GM19467 (cell line): Measurements from ENCODE around the gene CUX1.
"Not testable (repeated sequence)": the region's sequence is repeated elsewhere in the genome, so short reads cannot be mapped to it uniquely, and the experiment has no call there.

Experiments
- ATAC-seq: cut with Tn5 transposase; IDR thresholded peaks from one replicate; pipeline ENCODE4 v1.9.1; 2021; ENCODE audit warnings: mild to moderate bottlenecking, moderate library complexity; ENCODE audit not compliant: unreplicated experiment

CUX1 gene

DNA sequence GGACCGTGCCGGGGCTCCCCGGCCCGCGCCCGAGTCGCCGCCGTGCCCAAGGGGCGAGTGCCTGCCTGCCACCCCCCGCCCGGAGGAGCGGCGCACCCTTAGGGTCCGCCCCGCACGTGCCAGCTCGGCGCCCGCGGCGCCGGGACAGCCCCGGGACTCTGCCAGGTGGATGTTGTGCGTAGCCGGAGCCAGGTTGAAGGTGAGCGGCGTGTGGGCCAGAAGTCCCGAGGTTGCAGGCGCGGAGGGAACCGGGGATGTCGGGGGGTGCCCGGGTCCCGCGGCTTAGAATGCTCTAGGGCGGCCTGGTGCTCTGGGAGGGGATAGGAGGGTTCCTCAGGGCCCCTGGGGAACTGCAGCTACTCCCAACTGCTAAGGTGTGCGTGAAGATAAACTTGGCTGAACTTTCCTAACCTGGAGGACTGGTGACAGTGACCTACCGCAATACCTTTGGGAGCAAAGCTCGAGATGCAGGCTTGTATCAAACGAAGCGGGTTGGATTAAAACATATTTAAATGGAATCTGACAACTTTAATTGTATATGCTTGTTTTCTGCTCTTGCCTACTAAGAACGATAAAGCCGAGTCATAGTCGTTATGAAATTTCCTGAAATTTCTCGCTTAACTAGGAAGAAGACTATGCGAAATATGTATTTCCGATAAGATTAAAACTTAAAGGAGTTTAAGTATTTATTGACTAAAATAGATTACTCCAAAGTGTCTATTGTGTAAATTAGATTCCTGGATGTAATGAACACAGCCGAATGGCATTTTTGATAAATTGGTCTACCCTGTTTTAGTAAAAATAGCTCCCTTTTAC lies at the start of gene CUX1:
Gene CUX1 (plus strand): TSS at position 156 of the 816 bp plus-strand sequence. CDS start 14 bp downstream, at position 170.
- ATAC-seq = no peak

DNA sequence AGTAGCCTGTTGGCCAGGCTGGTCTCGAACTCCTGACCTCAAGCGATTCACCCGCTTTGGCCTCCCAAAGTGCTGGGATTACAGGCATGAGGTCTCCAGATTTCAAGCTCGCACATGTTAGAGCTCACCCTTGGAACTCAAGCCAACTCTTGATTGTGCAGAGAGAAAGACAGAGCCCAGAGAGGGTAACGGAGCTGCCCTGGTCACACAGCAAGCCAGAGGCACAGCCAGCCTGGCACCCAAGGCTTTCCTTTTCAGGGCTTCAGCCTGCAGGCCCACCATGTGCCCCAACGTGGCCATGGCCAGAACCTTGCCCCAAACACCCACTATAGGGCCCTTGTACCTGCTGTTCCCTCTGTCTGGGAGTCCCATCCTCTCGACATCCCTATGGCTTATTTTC lies 49.1 kb upstream of the CUX1 start:
- no peak for ATAC-seq

DNA sequence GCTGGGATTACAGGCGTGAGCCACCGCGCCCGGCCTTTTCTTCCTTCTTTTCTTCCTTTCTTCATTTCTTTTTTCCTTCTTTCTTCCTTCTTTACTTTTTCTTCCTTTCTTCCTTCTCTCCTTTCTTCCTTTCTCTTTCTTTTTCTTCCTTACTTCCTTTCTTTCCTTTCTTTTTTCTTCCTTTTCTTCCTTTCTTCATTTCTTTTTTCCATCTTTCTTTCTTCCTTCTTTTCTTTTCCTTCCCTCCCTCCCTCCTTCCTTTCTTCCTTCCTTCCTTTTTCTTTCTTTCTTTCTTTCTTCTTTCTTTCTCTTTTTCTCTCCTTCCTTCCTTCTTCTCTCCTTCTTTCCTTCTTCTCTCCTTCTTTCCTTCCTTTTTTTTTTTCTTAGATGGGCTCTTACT lies 47.0 kb upstream of the CUX1 start:
- ATAC-seq = no peak

DNA sequence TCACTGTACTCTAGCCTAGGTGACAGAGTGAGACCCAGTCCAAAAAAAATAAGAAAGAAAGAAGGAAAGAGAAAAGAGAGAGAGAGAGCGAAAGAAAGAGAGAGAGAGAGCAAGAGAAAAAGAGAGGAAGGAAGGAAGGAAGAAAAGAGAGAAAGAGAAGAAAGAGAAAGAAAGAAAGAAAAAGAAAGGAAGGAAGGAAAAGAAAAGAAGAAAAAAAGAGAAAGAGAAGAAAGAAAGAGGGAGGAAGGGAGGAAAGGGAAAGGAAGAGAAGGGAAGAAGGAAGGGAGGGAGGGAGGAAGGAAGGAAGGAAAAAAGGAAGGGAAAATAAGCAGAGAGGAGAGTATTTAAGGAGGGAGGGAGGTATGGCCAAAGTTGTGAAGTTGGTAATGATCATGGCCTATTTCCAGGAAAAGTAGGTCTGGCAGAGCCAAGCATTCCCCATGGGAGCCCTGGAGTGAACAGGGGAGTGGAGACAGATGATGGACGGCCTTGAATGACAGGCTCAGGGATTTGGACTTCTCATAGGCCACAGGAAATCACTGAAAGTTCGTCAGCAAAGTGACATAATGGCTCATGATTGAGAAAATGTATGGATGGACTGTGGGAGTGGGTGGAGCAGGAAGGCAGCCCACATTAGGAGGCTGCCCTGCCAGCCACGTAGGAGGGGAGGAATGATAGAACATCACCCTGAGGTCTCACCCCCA lies 44.8 kb upstream of the CUX1 start:
- ATAC-seq = no peak

DNA sequence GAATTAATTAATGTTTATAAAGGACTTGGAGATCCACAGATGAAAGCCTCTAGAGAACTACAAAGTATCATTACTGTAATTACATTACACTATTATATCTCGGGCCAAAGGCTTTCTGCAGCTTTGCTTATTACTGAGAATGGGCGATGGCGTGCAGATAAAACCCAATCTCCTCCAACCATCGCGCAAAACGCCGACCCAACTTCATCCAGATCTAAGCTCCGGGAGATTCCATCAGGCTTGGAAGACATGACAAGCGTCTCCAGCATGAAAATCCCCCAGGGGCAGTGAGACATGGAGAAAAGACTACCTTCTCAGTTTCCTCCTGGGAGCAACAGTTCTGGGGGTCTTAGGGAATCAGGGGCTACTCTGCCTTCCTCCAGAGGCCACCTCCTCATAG lies 42.2 kb upstream of the CUX1 start:
- ATAC-seq = no peak

DNA sequence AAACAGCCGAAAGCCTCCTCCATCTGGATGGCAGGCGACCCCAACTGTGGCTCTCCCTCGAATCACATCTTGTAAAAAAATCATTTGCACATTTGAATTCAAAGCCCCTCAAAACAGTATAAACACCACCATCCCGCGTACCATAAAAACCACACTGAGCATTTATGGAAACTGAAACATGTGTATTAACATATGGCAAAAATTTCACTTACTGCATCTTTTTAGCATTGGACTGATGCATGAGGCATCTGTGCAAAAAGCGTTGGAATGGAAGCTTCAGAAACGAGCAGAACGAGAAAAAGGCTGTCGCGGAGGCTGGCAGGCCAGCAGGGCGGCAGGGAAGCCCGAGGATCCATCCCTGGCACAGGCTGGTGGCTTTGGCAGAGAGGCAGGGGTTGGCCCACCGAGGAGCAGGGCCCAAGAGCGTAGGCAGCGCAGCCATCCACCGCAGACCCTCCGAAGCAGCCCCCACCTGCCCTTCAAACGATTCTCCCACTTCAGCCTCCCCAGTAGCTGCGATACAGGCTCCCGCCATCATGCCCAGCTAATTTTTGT lies 39.3 kb upstream of the CUX1 start:
- ATAC-seq = no peak

DNA sequence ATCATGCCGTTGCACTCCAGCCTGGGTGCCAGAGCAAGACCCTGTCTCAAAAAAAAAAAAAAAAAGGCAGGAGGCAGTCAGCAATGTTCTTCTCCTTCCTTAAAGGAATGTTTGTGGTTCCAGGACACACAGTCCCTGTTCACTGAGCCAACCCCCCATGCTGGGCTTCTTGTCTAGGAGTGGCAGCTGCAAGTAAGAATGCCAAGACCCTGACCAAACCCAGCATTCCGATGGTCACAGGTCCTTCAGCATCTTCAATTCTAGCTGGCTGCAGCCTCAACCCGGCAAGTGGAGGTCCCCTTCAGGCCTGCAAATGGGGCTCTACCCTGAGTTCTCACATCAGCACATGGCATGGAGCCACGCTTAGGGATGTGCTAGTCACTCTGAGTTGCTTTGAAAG lies 38.2 kb upstream of the CUX1 start:
- ATAC-seq = no peak

DNA sequence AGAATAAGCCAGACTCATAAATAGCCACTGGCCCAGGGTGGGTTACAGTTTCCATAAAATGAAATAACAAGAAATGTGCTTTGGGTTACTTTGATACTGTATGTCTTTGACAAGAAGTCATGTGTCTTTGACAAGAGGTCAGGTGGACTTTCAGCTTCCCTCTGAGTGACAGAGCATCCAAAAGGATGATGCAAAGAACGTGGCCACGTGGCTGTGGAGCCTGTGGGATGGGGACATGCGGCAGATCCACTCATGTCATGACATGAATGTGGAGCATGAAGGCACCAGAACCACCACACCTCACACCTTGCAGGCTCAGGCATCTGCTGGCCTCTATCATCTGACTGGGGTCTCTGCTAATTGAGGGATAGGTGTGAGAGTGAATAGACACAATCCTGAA lies 37.1 kb upstream of the CUX1 start:
- ATAC-seq = no peak

DNA sequence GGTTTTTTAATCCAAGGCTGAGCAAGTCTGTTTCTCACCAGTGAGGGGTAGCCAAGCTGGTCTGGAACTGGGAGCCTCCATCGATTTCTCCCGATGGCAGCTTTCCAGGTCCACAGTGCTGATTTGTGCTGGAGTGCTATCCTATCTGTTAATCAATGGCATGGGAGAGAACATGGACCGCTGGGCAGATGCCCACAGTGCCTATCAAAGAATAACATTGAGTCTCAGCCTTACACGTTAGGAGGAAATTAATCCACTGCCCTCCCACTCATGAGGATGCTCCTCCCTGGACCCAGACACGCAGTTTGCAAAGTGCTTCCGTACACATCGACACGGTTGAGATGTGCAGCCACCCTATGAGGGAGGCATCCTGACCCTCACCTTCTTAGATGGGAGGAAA lies 36.0 kb upstream of the CUX1 start:
- no peak for ATAC-seq

- ATAC-seq = no peak
These were observed 35.0 kb upstream of the CUX1 start for GRCh38 chr7:101782476-101782875.

GRCh38 chr7:101782896-101783295 lies 34.5 kb upstream of the CUX1 start:
- no peak for ATAC-seq

DNA sequence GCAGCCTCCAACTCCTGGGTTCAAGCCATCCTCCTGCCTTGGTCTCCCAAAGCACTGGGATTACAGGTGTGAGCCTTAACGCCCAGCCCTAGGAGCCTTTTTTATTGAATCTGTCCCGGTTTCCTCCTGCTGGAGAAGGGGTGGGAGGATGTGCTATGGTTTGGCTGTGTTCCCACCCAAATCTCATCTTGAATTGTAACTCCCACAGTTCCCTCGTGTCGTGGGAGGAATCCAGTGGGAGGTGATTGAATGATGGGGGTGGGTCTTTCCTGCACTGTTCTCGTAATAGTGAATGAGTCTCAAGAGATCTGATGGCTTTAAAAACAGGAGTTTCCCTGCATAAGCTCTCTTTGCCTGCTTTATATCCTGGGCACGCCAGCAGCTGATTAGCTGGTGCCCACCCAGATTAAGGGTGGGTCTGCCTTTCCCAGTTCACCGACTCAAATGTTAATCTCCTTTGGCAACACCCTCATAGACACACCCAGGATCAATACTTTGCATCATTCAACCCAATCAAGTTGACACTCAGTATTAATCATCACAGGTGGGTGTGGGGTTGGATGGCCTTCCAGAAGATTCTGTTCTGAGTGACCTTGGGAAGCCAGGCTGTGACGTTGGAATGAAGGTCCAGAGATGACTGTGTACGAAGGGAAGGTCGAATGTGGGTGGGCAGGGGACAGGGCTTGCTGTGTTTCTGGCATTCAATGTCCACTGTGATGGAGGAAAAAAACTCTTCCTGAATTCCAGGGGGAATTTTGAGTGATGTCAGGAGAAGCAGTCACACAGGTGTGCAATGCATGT lies 33.8 kb upstream of the CUX1 start:
- no peak for ATAC-seq

DNA sequence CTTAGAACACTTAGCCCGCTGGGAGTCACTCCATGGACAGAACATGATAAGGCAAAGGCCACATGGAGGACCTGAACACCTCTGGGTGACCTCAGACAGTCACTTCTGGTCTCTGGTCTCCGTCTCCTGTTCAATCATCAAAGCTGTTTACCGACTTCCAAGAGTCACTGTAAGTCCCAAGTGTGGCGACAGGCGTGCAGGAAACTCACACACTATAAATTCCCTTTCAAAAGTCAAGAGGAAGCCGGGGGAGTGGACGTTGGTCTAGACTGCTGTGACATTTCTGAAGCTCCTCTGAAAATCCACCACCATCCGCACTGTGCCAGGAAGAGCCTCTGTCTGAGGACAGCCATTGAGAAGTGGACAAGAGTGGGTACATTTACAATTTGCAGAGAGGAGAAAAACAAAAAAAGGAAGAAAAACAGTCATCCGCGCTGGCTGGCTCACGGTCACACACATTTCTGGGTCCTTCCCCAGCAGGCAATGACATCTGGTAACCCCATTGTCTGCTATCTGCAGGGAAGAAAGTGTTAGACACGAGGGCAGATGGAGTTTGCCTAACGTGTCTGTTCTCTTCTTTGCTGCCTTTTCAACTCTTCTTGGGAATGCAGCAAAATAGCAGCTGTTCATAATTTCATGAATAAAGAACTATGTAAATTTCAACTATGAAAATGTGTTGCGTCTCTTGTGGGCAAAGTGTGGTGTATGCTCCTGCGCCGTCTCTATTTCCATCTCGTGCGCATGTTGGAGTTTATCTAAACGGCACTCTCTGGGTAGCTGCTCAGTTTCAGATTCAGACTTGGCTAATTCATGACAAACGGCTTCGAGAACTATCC lies 32.9 kb upstream of the CUX1 start:
- no peak for ATAC-seq

- ATAC-seq = no peak
These were observed 29.6 kb upstream of the CUX1 start for GRCh38 chr7:101787864-101788263.

GRCh38 chr7:101788517-101788916 lies 28.9 kb upstream of the CUX1 start:
- no peak for ATAC-seq

- ATAC-seq = no peak
These were observed 26.7 kb upstream of the CUX1 start for GRCh38 chr7:101790566-101791293.

- no peak for ATAC-seq
These were observed 25.3 kb upstream of the CUX1 start for GRCh38 chr7:101792051-101792681.

DNA sequence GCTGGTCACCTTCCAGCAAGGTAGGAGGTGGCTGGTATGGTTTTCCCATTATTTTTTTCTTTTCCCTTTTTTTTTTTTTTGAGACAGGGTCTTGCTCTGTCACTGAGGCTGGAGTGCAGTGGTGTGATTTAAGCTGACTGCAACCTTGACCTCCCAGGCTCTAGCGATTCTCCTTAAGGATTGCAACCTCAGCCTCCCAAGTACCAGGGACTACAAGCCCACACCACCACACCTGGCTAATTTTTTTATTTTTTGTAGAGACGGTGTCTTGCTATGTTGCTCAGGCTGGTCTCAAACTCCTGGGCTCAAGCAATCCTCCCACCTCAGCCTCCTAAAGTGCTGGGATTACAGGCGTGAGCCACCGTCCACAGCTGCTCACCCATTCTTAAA lies 24.7 kb upstream of the CUX1 start:
- ATAC-seq = not testable (repeated sequence)

DNA sequence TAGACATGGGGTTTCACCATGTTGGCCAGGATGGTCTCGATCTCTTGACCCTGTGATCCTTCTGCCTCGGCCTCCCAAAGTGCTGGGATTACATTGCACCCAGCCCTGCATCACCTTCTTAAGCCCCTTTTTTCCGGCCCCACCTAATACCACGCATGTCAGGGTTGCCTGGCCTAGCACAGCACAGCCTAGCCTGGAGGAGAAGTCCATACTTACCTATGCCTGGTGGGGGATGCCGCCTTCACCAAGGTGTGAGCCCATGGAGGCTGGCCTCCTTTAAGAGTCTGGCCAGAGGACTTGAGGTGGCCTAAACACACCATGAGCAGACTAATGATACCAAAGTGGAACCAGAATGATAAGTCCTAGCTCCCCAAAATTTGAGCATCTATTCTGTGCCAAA lies 22.0 kb upstream of the CUX1 start:
- ATAC-seq = no peak
